ENCODE results near the gene STK39.

Gene STK39

DNA sequence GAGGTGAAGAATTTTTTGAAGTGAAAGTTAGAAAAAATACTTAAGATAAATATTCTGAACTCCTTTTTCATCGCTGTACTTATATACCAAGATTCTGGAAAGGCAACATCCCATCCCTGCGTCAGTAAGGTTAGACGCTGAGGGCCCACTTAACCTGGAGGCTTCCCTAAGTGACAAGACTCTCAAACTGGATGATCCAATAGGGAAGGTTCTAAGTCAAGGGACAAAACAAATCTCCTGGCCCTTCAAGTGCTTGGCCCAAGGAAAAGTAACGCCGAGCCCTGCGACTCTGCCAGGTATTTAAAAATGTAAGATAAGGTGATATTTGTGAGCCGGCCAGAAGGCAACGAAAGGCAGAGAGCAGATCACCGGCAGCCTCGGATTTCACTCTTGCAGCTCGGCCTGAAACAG lies 1.3 kb downstream of the STK39 start:
- no peak for DNase-seq (ENCODE audit: low spot score)
- TF ChIP-seq, protein P1, sequence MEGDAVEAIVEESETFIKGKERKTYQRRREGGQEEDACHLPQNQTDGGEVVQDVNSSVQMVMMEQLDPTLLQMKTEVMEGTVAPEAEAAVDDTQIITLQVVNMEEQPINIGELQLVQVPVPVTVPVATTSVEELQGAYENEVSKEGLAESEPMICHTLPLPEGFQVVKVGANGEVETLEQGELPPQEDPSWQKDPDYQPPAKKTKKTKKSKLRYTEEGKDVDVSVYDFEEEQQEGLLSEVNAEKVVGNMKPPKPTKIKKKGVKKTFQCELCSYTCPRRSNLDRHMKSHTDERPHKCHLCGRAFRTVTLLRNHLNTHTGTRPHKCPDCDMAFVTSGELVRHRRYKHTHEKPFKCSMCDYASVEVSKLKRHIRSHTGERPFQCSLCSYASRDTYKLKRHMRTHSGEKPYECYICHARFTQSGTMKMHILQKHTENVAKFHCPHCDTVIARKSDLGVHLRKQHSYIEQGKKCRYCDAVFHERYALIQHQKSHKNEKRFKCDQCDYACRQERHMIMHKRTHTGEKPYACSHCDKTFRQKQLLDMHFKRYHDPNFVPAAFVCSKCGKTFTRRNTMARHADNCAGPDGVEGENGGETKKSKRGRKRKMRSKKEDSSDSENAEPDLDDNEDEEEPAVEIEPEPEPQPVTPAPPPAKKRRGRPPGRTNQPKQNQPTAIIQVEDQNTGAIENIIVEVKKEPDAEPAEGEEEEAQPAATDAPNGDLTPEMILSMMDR (IDR thresholded peaks at IDR 0.05; ENCODE audit: extremely low read depth, insufficient read depth, missing control alignments) = no peak
- in situ Hi-C loops (cut with MboI; ENCODE audit: low pct_unique_long_range_greater_than_20kb, low sequenced_read_pairs, unreplicated experiment) = no loop called here

DNA sequence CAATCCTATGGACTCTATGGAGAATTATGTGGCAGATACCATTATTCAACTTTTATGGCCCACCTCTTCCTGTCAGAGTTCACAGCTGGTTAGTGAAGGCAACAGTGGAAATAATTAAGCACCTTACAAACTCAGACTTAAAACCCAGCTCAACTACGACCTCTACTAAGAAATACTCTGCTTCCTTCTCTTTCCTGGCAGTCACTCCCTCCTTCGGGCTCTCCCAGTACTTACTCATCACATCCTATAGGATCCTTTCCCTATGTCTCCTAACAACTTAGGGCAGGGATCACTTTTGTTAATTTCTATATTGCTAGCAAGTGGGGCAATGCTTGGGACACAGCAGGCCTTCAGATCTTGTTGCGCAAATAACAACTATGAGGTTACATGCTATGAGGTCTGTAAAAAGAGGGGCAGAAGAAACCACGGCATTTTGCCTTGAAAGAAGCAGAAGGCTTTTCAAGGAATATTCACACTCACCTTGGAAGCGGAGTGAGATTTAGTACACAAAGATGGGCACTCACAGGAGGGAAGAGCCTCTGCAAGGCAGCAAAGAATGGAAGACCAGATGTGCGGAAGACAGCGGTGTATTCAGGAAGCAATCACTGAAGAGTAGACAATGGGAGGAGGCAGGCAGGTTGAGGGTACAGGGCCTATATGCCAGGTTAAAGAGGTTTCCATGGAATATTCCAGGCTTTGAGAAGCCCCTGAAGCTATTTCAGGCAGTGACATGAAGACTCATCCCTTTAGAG lies 2.1 kb downstream of the STK39 start:
- TF ChIP-seq, protein P1 (IDR thresholded peaks at IDR 0.05; ENCODE audit: extremely low read depth, insufficient read depth, missing control alignments) = no peak
- DNase-seq (ENCODE audit: low spot score) = no peak
- in situ Hi-C loops (cut with MboI; ENCODE audit: low pct_unique_long_range_greater_than_20kb, low sequenced_read_pairs, unreplicated experiment) = no loop called here

DNA sequence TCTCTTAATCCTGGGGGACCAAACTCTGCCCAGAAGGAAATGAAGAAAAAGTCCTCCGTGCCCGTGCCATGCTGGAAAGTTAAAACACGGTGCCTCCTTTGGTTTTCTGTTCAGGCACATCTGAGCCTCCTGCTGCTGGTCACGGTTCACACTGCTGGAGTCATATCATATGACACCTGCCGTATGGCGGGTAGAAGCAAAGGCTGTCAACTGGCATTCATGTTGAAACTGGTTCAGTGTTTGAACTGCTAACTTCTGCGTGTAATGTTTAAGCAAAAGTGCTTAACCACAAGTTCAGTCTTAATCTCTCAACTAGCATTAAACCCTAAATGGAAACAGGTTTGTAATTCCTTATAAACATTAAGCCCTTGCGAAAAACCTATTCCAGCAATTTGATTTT lies 3.1 kb downstream of the STK39 start:
- in situ Hi-C loops (cut with MboI; ENCODE audit: low pct_unique_long_range_greater_than_20kb, low sequenced_read_pairs, unreplicated experiment) = no loop called here
- DNase-seq (ENCODE audit: low spot score) = no peak
- TF ChIP-seq, protein P1 (IDR thresholded peaks at IDR 0.05; ENCODE audit: extremely low read depth, insufficient read depth, missing control alignments) = no peak

DNA sequence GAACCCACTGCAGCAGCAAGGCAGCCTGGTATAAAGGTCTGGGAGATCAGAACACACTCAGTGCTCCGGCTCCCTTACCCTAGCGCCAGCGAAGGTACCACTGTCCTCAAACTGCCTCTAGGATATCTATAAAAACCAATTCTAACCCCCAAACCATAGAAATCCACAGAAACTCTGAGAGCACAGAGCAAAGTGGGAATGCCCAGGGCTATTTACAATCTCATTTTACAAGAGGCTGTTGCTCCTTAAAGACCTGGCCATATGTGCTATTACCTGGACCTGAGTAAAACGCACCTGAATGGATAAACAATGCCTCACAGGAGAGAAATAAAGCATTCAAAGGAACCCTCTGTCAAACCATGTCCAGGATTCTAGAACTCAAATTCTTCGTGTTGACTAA lies 4.3 kb downstream of the STK39 start:
- in situ Hi-C loops (cut with MboI; ENCODE audit: low pct_unique_long_range_greater_than_20kb, low sequenced_read_pairs, unreplicated experiment) = no loop called here
- TF ChIP-seq, protein P1 (IDR thresholded peaks at IDR 0.05; ENCODE audit: extremely low read depth, insufficient read depth, missing control alignments) = no peak
- DNase-seq (ENCODE audit: low spot score) = no peak

DNA sequence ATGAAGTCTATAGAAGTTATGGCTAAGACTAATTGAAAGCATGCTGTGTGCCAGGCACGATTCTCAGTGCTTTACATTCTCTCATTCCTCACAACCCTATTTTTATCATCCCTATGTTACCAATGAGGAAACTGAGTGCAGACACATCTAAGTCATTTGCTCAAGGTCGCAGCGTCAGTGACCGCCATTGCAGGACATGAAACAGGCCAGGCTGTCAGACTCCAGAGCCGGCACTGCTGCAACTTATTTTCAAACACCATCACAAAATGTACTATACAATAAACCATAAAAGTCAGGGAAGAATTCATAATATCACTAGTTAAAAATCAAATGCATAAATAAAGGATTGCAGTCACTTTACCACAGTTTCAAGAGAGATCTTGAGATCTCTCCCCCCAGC lies 5.6 kb downstream of the STK39 start:
- in situ Hi-C loops (cut with MboI; ENCODE audit: low pct_unique_long_range_greater_than_20kb, low sequenced_read_pairs, unreplicated experiment) = no loop called here
- TF ChIP-seq, protein P1 (IDR thresholded peaks at IDR 0.05; ENCODE audit: extremely low read depth, insufficient read depth, missing control alignments) = no peak
- DNase-seq (ENCODE audit: low spot score) = no peak

DNA sequence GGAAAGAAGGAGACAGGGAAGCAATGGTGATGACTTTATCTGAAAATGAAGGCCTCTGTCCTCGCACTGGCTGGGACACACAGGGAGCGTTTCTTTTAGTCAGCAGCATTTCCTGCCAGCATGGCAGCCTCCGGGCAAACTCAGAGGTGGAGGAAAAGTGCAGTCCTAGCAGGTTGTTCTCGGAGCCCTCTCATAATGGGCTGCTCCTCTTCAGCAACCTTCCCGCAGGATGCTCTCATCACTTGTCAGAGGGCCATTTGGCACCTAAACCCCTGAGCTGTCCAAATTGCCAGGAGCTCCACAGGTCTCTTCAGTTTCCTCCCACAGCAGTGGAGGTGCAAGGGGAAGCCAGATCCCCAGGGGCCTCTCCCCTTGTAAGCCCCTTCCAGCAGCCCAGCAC lies 6.2 kb downstream of the STK39 start:
- TF ChIP-seq, protein P1 (IDR thresholded peaks at IDR 0.05; ENCODE audit: extremely low read depth, insufficient read depth, missing control alignments) = no peak

More for the DNA sequence above, 6.2 kb downstream of the STK39 start:
- in situ Hi-C loops (cut with MboI; ENCODE audit: low pct_unique_long_range_greater_than_20kb, low sequenced_read_pairs, unreplicated experiment) = no loop called here
- DNase-seq (ENCODE audit: low spot score) = no peak
